H4 (cell line): ENCODE measurements around the gene TBC1D8. TPM values are rescaled to one million over a fixed set of nuclear protein-coding genes. Genes with fewer than 3 reads are reported as not detected.

ENCODE experiments used
- DNase-seq: peaks from one replicate; pipeline ENCODE4 v3.0.0-alpha.2; 2015; ENCODE audit warnings: low spot score
- total RNA-seq: library from RNA; depleted of rRNA; stranded (reverse); fragments of >200 nt; shearing (Covaris generic); gene quantifications from 2 replicates; pipeline ENCODE4 v1.2.3, GENCODE V29; 2014

TBC1D8 gene
- total RNA-seq, 1 experiment from 2014 or later, result 6.4 TPM

DNA sequence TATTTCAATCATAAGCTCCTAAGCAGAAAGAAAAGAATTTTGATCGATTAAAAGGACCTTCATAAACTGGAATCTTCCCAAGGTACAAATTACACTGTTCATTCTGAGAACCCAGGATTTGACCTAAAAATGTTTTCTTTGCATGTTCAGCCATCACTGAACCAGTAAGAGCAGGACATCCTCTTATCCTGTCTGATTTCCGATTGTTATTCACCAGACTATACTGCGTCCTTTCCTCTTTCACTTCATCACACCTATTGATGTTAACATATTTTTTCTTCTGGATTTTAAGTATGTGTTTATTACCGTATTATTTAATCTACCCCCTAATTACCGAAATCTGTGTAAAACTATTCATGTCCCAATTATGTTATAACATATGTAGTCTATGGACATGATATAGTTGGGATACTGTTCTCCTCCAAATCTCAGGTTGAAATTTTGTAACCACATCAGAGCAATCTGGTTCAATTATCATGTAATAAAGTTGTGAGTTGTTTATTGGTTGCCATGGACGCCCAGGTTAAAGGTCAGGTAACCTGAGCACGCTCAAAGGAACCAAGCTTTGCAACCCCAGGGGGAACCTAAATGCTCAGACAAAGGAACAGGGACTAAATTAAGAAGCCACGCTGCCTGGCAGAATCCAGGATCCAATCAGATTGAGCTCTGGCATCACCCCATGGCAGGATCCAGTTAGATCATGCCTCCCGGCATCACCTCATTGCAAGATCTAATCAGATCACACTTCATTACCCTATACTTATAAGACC lies 11.6 kb upstream of the TBC1D8 start:
- DNase-seq, result no peak

DNA sequence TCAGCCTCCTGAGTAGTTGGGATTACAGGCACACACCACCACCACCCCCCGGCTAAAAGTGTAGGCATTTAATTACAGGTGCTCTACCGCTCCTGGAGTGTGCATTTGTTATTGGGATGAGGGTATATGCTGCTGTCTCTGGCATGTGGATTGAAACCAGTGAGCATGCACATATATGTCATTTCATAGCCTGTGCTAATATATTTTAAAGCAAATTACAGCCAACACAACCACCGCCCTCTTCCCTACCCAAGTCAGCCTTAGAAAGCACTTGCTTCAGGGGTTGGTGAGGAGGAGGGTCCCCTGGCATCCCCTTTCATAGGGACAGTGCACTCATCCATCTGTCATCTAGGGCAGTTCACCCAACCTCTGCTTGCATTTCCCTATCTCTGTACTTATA lies 10.5 kb upstream of the TBC1D8 start:
- no peak for DNase-seq

DNA sequence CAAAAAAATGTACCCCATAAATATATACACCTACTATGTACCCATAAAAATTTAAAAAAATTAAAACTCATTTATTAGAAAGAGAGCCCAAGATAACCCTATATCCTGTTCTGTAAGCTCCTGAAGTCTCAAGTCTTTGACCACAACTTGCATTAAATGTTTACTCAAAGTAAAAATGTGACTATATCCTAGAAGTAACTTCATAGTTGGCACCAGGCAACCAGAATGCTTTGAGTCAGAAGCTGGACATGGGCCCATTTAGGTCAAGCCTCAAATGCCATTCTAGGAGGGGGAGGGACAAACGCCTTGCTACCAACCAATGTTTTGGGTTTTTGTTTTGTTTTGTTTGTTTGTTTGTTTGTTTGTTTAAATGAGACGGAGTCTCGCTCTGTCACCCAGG lies 9.3 kb upstream of the TBC1D8 start:
- DNase-seq, result peak; percentile 84

DNA sequence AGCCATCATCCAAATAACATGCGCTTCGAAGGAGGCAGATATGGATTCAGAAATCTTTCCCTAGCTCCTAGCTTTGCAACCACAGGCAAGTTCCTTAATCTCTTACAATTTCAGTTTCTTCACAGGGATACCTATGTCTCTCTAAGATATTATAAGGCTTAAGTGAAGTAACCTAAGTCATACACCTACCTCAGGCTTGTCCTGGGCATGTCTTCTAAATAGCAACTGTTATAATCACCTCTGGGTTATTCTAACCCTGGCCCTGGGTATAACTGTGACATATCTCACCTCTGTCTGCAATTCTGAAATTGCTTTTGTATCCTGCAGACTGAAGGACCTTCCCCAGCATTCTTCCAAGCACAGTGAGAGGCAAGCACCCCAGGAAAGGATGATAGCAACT lies 8.3 kb upstream of the TBC1D8 start:
- no peak for DNase-seq

DNA sequence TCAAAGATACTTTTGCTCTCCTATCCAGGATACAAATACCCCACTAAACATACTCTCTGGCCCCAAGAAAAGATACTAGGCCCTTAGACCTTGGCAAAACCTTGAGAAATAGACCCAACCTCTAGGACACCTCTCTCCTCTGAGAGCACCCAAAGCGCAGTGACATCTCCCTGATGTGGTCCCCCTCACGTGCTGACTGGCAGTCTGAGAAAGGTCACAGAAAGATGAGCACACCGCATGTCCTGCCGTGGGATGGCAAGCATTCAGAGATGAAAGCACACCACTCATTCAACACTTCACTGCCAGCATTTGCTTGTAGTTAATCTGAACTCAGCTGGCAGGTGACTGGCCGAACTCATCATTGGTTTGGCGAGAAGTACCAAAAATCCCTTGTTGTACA lies 6.1 kb upstream of the TBC1D8 start:
- no peak for DNase-seq

DNA sequence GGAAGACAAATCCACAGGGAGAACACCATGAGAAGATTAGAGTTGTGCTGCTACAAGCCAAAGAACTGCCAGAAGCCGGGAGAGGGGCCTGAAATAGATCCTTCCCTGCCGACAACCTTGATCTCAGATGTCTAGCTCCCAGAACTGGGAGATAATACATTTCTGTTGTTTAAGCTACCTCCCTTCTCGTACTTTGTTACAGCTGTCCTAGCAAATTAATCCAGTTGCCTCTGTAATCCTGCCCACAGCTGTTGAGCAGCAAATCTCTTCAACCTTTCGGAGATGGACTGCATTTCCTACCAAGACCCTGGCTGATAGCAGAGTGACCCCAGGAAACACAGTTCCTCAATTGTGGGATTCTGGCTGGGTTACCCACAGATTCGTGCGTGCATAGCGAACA lies 2.6 kb upstream of the TBC1D8 start:
- DNase-seq, result no peak

DNA sequence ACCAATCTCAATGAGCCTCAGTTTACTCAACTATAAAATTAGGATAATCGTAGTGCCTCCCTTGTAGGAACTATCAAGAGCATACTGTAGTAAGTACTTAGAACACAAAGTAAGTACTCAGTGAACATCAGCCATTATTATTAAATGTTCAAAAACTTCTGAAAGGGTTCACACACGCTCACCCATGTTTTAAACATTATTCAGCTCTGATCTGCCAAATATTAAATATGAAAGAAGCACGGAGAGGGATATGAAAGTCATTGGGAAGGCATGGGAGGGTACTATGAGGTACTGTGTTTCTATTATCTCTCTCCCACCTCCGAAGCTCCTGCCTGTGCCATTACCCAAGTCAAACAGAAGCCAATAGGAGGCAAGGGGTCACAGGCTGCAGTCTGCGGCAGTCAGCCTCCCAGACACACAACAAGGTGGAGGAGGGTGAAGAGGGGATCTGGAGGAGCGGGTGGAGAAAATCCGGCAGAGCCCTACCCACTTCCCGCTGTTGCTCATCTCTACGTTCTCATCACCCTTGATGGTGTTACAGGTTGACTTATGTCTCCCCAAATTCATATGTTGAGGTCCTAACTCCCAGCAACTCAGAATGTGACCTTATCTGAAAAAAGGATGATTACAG lies 2.0 kb upstream of the TBC1D8 start:
- DNase-seq, result no peak

DNA sequence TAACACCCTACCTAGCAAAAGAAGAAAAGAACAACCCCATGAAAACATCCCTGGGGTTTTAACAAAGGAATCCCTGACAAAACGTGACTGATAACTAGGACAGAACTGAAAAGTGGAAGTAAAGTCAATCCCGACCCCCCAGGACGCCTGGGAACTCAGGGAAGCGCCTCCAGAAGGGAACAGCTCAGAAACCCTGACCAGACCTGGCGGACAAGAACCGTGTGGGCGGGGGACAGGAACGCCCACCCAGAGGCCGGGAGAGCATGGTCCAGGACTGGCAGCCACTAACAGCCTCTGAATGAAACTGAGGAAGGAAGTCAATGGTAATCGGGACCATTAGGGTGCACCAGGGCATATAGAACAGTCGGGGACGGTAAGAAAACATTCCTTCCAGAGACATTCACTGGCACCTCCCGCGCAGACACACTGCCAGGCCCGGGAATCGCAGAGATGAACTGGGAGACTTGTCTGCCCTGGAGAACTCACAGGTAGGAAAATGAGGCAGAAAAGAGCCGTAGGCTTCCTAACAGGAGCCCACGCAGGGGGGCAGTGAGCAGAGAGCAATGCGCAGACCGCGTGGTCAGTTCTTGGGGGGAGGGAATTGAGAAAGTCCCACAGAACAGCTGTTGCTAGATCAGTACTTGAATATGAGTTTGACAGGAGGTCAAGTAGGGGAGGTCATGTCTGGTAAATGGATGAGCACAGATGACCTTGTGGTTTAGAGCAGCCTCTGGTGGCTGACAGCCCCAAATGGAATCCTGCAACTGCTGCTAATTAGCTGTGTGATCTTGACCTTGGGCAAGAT lies 1.3 kb upstream of the TBC1D8 start:
- peak; percentile 28 for DNase-seq

DNA sequence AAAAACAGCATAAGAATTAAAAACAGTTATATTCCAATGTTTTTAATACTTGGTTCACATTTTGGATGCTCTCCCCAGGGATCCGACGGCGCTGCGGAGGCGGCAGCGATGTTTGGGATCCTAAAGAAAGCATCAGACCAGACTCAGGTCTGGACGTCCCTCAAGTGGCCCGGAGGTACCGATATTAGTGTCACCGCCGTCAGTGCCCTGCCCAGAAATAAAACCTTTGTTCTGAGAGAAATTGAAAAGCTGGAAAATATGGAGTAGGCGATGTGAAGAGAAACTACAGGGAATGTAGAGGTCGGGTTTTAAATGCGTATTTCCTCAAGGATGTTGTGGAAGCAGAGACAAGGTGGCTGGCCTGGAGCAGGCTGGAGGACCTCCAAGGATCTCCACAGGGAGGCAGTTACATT lies 683 bp upstream of the TBC1D8 start:
- no peak for DNase-seq

DNA sequence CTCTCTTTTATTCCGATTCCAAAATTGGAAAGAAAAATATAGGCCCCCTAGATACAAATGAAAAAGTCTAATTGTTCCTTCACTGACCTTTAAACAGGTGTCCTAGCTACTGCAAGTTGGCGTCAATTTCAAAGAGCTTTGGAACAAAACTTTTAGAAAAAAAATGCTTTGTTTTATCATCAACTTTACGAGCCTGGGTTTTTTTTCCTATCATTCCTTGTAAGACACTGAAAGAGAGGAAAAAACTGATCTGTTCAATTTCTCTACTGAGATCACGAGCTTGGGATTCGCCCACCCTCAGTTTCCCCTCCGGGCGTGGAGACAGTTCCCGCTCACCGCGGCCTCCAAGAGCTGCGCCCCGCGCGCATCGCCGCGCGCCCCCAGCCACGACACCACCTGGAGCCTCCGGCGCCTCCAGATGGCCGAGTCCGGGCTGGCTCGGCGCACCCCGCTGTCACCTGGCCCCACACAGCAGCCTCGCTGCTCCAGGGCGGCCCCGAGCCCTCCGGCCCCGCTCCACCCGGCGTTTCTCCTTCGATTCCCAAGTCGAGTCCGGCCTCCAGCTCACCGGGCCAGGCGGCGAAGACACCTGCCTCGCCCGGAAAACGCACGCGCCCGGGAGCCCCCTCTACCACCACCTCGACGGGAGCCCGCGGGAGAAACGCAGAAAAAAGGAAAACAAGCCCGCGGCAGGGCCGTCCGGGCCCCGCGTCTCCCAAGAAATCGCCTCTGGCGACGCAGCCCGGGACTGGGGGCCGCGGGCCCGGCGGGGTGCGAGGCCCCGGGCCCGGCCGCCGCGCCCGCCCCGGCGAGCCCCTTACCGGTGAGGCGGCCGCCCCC lies 656 bp downstream of the TBC1D8 start:
- no peak for DNase-seq

DNA sequence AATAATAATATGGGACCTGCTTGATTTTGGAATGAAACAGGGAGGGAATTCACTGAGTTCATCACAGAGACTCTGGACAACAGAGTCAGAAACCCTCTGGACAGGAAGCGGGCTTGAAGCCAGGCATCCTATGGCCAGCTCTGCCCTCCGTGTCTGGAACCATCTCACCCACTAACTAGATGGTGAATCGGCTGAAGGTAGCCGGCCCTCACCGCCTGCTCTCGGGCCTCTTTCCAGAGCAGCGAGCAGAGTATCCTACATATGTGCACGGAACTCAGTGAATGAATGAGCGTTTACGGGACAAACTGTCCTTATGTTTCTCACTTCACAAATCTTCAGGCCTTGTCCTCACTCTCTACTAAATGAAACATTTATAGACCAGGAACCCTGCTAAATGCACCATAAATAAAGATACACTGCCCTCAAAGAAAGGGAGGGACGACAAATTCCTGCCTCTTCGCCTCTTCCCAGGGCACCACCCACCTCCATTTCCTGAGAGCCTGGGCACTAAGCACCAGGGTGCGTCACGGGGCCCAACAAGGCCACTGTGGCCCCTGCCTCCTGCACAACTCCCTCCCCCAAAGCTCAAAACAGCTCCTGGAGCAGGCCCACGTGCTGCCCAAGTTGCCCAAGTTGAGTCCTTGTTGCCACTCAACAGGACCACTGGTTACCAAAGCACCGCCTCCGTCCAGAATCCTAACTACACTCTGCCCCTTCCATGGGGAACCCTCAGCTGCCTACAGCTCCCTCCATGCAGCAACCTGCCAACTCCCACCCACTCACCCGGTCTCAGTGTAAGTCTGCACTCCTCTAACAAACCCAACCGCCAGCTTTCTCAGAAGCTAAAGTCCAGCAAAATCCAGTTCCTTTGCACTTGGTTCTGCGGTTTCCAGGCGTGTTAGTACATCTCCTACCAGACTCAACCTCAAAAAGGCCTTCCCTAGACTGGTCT lies 1.7 kb downstream of the TBC1D8 start:
- DNase-seq, result no peak

DNA sequence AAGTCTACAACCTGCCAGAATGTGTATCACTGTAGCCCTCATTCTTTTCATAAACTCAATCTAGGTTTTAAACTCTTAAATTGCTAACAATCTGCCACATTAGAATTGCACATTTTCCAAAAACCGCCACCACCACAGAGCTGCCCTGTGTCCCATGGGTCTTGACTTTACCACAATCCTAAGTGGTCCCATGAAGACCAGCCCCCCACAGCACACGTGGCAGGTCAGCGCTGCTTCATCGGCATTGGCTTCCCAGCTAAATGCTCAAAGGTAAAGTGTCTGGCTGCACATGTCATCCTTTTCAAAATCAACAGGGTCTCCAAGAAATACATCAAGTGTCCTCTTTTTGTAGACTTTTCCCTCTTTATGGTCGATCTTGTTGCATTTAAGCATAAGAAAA lies 2.4 kb downstream of the TBC1D8 start:
- no peak for DNase-seq

DNA sequence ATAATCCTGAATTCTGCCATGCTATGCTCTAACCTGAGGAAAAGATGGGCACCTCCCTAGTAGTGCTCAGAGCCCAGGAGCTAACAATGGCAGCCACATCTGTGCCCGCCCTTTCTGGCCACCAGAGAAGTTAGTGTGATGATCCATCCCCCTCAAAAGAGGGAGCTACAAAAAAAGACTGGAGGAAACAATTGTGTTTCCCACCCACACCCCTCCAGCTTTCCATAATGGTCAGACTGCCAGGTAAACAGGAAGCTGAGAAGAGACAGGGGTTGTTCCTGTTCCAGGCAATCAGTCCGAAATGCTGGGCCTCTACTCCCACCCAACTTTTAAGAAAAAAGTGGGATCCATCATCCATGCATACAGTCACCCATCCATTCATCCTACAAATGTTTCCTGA lies 3.2 kb downstream of the TBC1D8 start:
- DNase-seq, result no peak

DNA sequence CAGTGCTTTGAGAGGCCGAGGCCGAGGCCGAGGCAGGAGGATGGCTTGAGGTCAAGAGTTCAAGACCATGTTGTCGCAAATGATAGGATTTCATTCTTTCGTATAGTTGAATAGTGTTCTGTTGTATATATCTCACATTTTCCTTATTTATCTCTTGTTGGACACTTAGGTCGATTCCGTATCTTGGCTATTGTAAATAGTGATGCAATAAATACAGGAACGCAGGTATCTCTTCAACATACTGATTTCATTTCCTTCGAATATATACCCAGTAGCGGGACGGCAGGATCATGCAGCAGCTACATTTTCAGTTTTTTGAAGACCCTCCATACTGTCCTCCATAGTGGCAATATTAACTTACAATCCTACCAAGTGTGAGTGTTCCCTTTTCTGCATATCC lies 4.1 kb downstream of the TBC1D8 start:
- no peak for DNase-seq

DNA sequence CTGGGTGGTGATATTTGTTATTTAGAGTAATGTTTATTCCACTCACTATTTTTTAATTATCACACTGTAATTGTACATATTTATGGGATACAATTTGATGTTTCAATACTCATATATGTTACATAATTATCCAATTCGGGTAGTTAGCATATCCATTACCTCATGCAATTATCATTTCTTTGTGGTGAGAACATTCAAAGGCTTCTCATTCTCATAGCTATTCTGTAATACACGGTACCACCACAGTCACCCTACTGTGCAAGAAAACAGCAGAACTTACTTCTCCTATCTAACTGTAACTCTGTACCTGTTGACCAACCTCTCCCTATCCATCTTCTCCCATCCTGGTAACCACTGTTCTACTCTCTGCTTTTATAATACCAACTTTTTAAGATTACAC lies 4.6 kb downstream of the TBC1D8 start:
- no peak for DNase-seq

DNA sequence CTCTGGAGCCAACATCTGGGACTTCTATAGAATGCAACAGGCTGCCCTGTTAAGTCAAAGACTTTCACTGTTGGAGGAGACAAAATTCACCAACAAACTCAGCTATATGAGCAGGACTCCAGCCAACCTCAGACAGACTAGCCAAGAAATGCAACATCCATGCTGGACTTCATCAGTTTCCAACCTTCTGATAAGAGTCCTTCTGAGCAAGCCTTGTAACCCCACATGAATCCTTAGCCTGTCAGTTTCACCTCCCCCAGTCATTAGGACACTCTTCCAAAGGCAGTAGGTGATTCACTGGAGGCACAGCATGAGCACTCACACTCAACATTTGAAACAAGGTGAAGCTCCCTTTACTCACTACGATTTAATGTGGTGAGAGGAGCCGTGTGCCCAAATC lies 5.8 kb downstream of the TBC1D8 start:
- no peak for DNase-seq

DNA sequence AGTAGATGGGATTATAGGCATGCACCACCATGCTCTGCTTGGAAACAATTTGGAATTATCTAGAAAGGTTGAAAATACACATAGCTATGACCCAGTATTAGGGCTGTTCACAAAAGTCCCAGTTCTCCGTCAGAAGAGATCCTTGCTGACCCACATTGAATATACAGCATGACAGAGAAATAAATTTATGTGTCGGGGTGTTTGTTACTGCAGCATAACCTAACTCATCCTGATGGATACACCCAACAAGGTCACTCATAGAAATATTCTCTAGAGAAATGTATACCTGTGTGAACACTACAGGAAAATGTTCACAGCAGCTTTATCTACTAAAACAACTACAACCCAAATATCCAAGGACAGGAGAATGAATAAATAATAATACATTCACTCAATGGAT lies 9.0 kb downstream of the TBC1D8 start:
- no peak for DNase-seq

DNA sequence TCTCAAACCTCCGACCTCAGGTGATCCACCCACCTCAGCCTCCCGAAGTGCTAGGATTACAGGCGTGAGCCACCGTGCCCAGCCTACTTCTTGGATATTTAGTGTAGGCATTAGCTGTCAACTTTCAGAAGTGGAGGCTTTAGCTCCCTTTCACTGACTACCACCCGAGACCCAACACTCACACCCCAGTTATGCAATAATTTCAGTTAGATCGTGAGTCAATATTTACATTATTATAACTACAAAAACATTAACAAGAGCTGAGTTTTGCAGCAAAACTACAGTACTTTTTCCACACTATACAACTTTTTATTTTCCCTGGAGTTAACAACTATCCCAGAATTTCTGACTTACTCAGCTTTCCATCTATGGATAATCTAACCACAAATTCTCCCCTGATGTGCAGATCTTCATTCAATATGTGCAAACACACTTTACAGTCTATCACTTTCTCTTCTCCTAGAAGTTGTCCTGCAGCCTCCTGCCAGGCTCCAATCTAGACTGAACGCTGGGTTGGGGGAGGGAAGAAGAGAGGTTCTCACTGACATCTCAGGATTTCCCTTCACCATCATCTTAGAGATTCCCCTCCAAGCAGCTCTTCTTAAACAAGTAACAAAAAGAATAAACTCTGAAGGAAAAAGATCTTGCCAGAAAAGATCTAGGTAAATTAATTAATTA lies 10.1 kb downstream of the TBC1D8 start:
- DNase-seq, result no peak

DNA sequence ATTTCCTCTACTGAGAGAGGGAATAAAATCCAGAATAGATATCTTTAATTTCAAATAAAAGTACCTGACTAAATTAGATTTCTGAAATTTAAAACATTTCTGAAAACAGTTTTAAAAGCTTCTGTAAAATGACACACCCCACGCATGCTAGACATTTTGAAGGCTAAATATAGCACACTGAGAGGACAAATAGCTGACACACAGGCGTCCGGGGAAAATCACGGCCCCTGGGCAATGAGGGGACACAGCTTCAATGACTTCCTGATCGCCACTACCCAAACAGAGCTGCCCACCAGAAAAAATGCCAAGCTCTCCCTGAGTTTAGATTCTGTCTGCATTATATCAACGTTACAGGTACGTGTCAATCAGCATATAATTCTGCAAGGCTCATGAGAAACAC lies 10.9 kb downstream of the TBC1D8 start:
- DNase-seq, result no peak

DNA sequence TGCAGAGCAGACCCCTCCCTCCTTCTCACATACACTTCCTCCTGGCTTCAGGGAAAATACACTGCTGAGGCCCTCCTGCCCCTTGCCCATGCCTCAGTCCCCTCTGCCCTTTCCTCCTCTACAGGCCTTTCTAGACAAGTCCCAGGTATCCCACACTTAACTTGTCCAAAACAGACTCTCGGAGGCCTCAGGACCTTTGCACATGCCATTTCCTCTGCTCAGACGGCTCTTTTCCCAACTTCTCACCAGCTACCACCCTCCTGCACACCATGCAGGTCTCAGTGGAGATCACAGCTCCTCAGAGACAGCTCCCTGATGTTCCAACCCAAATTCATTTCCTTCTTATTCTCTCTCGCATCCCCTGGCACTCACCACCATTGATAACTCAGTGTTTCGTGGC lies 11.7 kb downstream of the TBC1D8 start:
- no peak for DNase-seq
